RKO (cell line): Measurements from ENCODE around the gene RAB14.
"Not testable (repeated sequence)": the region's sequence is repeated elsewhere in the genome, so short reads cannot be mapped to it uniquely, and the experiment has no call there.

Source experiments
- DNase-seq: peaks from one replicate; pipeline ENCODE4 v3.0.0-alpha.2; 2016; ENCODE audit warnings: low spot score

The RAB14 gene

DNA sequence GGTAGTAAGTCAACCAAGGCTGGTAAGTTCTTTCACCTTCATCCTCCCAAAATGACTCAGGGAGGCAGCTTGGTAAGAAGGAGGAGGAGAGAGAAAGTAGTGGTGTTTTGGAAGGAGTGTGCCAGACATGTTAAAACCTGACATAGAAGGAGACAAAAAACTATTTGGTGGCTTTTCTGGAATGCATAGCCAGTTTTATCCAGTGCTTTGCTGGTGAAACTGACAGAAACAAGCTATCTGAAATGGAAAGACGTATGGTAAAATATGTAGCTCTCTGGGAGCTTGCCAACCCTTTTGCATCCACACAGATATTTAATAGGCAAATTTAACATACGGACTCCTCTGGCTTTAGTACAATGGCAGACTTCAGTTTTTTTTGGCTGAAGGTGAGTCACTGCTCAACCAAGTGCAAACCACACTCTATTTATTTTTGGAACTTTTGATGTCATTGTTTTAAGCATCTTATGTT is 45.4 kb downstream of the RAB14 start:
- no peak for DNase-seq

DNA sequence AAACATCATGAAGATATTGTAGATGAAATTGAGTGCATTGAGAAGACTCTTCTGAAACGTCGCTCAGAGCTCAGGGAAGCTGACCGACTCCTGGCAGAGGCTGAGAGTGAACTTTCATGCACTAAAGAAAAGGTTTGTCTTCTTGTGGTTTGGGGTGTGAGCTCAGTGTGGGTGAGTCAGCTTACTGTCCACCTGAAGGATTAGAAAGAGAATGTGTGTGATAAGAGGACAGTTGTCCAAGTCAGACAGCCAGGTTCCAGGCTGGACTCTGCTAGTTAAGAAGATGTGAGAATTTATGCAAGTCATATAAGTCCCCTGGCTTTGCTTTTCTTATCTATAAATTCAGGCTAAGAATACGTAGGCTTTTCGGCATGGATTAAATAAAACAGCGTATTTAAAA is 46.9 kb downstream of the RAB14 start:
- DNase-seq: no peak

DNA sequence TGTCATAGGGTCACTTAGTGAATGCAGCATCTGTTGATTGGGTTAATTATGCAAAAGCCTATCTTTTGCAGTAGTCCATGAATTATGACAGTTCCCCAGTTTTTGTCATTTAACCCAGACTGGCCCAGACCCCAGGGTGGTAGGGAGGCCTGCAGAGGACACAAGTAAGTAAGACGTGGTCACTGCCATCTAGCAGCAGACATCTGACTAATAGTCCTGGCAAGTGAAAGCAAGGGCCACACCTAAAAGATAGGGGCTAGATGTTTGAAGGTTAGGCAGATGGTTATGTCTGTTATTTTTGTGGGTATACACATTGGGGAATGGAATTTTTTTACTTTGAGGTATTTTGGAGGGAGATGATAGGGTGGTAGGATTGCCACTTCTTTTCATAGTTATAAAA is 48.0 kb downstream of the RAB14 start:
- DNase-seq: no peak

DNA sequence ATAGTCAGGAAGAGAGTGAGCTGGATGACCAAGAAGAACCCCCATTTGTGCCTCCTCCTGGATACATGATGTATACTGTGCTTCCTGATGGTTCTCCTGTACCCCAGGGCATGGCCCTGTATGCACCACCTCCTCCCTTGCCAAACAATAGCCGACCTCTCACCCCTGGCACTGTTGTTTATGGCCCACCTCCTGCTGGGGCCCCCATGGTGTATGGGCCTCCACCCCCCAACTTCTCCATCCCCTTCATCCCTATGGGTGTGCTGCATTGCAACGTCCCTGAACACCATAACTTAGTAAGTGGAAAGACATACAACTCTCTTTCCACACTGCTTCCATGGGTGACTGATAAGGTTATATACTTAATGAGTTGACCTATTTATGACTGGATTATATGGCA is 51.5 kb downstream of the RAB14 start:
- no peak for DNase-seq

DNA sequence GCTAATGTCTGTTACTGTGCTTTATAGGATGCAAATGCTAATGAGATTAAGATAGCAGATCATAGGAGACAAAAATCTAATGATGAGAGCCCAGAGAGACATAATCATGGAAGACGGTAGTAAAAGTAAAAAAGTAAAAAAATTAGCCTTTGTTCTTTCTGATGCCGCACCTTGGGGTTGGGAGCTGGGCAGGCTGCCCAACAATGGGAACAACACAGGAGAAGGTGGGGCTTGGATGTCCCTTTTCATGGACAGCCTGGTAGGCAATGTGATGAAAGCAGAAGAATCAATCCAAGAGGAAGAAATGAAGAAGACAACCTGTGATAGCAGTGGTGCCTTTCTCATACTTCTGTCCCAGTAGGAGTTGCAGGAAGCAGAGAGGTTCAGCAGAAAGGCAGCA is 57.2 kb downstream of the RAB14 start:
- DNase-seq: no peak

DNA sequence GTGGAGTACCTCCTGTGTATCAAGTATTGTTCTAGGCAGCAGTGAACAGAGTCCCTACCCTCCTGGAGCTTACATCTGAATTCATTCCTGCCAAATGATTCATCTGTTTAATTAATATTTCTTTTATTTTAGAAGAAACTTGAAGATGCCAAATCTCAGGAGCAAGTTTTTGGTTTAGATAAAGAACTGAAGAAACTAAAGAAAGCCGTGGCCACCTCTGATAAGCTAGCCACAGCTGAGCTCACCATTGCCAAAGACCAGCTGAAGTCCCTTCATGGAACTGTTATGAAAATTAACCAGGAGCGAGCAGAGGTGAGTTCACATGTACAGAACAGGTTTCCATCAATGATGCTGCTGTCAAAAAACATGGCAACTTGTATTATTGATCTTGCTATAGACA is 57.9 kb downstream of the RAB14 start:
- no peak for DNase-seq

DNA sequence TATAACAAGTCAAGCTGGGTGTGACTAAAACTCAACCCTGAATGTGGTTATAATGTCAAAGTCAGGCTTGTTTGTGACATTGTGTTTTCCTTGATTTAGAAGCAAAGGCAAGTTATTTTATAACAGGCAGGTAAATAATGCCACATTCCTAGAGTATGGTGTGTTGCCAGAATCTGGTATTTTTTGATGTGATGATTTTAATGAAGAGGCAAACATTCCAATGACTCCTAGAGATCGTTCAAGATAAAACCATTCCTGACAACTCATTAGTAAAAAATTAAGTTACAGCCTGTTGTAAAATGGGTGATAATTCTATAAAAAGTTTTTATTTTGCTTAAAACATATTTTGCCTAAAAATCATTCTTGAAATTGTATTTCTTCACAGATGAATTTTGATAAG is 60.0 kb downstream of the RAB14 start:
- no peak for DNase-seq

DNA sequence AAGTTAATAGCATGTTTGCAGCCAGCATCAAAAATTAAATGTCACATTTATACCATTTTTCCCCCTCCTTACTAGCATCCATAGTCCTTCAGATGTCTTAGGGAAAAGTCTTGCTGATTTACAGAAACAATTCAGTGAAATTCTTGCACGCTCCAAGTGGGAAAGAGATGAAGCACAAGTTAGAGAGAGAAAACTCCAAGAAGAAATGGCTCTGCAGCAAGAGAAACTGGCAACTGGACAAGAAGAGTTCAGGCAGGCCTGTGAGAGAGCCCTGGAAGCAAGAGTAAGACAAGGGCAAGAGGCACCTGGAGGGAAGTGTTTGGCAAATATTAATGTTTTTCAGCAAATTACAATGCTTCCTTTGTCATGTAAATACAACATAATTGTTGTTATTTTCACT is 60.4 kb downstream of the RAB14 start:
- no peak for DNase-seq

DNA sequence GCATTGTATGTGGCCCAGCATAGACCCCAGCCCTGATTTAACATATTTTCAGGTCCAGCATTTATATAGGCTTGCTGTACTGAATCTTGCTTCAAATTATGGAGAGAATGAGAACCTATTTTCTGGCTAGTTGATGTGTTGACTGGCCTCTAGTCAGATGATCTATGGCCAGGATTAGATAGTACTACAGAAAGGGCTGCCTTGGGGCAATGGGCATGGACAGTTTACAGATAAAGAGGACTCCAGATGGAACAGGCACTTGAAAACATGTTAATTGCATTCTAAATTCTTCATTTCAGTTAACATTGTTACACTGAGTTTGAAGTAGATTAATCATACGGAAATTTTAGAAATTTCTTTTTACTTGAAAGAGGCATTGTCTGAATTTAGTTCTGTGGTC is 61.5 kb downstream of the RAB14 start:
- DNase-seq: no peak

DNA sequence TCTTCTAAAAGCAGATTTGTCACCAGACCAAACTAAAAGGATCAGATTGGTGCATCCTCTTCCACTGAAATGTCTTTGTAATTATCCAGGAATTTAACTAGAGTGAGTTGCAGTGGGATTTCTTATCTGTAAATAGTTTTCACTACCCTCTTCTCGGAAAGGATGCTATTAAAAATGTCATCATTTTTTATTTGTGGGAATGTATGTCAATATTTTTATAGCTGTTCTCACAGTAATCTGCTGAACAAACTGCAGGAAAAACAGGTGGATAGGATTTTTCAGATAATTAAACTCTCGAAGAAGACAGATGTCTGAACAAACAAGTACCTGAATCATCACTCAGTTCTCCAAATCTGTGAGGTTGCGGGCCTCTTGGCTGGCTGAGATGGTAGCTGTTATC is 62.7 kb downstream of the RAB14 start:
- no peak for DNase-seq

DNA sequence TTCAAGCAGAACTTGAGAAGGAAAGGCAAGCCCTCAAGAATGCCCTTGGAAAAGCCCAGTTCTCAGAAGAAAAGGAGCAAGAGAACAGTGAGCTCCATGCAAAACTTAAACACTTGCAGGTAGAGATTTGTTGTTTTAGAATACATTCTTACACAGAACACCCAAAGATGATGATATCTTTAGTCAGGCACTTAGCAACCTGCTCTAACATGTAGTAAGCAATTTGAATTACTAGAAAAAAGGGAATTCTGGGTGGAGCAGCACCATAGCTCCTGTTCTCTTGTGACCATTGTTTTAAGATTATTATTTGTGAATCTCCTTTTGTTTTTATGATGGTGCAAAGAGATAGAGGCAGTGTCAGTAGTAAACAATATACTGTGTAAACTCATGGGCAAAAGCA is 63.1 kb downstream of the RAB14 start:
- no peak for DNase-seq

DNA sequence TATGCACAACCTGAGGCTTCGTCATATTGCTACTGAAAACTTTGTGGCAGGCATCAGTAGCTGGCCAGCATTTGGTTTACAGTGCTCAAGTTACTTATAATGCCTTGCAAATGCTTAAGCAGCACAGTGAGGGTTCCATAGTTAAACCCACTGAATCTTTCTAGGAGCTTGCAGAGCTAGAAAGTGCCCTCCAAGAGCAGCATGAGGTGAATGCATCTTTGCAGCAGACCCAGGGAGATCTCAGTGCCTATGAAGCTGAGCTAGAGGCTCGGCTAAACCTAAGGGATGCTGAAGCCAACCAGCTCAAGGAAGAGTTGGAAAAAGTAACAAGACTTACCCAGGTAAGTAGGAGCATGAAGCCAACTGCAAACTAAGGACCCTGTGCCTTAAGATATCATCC is 66.0 kb downstream of the RAB14 start:
- no peak for DNase-seq

DNA sequence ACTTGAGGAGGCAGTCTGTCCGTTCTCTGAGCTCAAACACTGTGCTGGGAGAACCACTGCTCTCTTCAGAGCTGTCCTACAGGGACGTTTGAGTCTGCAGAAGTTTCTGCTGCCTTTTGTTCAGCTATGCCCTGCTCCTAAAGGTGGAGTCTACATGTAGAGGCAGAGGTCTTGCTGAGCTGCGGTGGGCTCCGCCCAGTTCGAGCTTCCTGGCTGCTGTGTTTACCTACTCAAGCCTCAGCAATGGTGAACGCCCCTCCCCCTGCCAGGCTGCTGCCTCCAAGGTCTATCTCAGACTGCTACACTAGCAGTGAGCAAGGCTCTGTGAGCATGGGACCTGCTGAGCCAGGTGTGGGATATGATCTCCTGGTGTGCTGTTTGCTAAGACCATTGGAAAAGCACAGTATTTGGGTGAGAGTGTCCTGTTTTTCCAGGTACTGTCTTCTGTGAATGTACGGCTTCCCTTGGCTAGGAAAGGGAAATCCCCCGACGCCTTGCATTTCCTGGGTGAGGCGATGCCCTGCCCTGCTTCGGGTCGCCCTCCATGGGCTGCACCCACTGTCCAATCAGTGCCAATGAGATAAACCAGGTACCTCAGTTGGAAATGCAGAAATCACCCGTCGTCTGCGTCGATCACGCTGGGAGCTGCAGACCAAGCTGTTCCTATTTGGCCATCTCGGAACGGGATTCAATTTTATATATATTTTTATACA is 68.4 kb downstream of the RAB14 start:
- no peak for DNase-seq

DNA sequence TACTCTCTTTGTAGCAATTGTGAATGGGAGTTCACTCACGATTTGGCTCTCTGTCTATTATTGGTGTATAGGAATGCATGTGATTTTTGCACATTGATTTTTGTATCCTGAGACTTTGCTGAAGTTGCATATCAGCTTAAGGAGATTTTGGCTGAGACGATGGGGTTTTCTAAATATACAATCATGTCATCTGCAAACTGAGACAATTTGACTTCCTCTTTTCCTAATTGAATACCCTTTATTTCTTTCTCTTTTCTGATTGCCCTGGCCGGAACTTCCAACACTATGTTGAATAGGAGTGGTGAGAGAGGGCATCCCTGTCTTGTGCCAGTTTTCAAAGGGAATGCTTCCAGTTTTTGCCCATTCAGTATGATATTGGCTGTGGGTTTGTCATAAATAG is 72.3 kb downstream of the RAB14 start:
- not testable (repeated sequence) for DNase-seq
